Smooth muscle cell of the umbilical artery (primary cell): ENCODE measurements around the gene NACC2. TPM values are rescaled to one million over a fixed set of nuclear protein-coding genes. Genes with fewer than 3 reads are reported as not detected.

Experiments
- total RNA-seq: library from RNA; depleted of rRNA; stranded (reverse); fragments of >200 nt; gene quantifications from 2 replicates; pipeline ENCODE4 v1.2.3, GENCODE V29; 2014

The NACC2 gene, protein sequence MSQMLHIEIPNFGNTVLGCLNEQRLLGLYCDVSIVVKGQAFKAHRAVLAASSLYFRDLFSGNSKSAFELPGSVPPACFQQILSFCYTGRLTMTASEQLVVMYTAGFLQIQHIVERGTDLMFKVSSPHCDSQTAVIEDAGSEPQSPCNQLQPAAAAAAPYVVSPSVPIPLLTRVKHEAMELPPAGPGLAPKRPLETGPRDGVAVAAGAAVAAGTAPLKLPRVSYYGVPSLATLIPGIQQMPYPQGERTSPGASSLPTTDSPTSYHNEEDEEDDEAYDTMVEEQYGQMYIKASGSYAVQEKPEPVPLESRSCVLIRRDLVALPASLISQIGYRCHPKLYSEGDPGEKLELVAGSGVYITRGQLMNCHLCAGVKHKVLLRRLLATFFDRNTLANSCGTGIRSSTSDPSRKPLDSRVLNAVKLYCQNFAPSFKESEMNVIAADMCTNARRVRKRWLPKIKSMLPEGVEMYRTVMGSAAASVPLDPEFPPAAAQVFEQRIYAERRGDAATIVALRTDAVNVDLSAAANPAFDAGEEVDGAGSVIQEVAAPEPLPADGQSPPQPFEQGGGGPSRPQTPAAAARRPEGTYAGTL
- total RNA-seq: 32.4 and 50.5 TPM in 2 replicates

DNA sequence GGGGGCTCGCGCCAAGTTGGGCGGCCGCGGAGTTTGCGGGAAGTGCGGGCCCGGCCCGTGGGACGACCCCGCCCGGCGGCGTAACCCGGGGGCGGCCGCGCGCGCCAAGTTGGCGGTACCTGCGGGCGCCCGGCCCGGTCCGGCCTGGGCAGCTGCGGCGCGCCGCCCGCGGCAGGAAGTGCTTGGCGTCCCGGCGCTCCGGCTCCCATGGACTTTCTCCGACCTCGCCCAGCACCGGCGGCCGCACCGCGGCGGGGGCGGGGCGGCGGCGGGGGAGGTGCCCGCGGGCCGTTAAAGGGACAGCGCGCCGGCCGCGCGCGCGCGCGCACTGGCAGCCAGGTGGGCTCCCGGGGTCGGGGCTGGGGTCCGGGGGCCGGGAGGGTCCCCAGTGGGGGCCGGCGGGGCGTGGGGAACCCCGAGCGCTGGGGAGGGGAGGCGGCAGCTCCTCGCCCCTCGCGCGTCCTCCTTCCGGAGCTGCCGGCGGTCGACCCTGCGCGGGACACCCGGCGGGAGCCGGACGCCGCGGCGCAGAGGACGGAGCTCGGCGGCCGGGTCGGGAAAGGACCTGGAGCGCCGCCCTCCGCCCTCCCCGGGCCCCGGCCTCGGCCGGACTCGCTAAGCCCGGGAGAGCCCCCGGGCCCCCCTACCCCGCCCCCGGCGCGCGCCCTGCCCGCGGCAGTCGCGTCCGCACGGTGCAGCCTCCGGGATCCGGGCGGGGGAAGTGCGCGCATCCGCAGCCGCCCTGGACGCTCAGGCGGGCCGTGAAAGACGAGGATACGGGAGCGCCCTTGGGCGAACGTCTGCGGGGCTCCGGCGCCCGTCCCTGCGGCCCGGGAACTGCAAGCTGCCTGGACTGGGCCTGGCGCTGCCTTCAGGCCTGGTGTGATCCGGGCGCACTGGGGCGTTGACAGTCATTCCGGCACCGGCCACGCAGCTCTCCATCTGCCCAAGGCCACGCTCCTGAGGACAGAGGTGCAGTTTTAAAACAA is at the start of gene NACC2:
TSS of gene NACC2 (minus strand) at position 220 of the 989 bp plus-strand sequence. CDS start 44,768 bp downstream, outside the sequence.

DNA sequence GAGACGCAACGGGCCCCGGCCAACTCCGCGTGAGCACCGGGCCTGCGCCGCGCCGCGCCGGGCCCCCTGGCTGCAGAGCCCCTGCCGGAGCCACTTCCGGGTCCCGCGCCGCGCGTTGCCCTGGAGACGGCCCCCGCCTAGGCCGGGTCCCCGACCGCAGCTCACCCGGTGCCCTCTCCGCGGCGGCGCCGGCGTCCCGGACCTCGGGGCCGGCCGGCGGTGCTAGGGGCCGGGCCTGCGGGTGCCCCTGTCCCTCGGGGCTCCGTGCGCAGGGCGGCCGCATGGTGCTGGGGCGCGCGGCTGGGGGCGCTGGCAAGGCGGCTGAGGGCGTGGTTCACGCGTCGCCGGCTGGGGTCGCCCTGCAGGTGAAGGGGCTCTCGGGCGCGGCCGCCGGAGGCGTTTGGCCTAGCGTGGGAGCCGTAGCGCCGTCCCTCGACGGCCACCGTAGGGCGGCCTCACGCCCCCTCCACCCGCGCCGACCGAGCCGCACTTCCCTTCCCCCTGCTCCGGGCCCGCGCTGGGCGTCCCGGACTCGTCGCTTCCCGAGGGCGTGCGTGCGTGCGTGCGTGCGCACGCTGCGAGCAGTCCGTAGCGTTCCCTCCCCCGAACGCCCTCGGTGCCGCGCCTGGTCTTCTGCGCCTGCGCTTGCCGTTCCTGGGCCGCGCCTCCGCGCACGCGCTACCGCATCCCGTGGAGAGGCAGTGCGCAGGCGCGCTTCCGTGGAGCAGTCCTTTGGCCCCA is 23.4 kb upstream of the NACC2 start, which contains the start of gene TMEM250:
TSS of gene TMEM250 (minus strand) at position 556 of the 741 bp plus-strand sequence. CDS start 1,975 bp downstream, outside the sequence.

DNA sequence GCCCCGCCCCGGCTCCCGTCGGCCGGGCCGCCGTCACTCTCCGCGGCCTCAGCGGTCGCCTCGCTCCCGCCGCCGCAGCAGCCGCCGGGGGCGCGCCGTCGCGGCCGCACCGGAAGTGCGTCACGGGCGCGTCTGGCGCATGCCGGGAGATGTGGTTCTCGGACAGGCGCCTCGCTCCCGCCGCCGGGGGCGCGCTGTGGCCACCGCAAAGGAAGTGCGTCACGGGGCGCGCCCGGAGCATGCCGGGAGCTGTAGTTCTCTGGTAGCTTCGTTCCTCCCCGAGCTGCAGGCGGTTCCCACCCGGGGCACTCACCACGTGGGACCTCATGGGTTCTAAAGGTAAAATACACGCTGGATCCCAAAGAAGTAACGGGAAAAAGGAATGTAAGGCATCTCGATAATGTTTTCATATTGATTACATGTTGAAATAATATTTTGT is 133.8 kb downstream of the NACC2 start, which contains the start of gene UBAC1:
TSS of gene UBAC1 (minus strand) at position 97 of the 439 bp plus-strand sequence. CDS start 211 bp downstream, outside the sequence.

Other genes with a start within 250 kb of the NACC2 start
- gene CAMSAP1, start 187.7 kb downstream of the NACC2 start, total RNA-seq: 19.9 and 38.7 TPM in 2 replicates
- gene UBAC1, start 133.9 kb downstream of the NACC2 start, total RNA-seq: 27.1 and 29.4 TPM in 2 replicates
- 47.8 and 52.3 TPM in 2 replicates for gene TMEM250, start 23.6 kb upstream of the NACC2 start, total RNA-seq
- not detected in 2 replicates for gene LHX3, start 109.8 kb upstream of the NACC2 start, total RNA-seq
- 21.4 and 42.6 TPM in 2 replicates for gene QSOX2, start 150.5 kb upstream of the NACC2 start, total RNA-seq
- not detected in 2 replicates for gene CCDC187, start 208.8 kb upstream of the NACC2 start, total RNA-seq
- 38.6 and 68.0 TPM in 2 replicates for gene GPSM1, start 232.2 kb upstream of the NACC2 start, total RNA-seq